Mononuclear cell (primary cell): Measurements from ENCODE around the gene OR14J1. TPM values are rescaled to one million over a fixed set of nuclear protein-coding genes. Genes with fewer than 3 reads are reported as not detected.

ENCODE experiments used
- H3K27me3 ChIP-seq: 2 replicates; pipeline ENCODE4 v1.6.0; 2011; ENCODE audit warnings: low read length, control low read depth; ENCODE audit not compliant: insufficient read depth
- H3K4me1 ChIP-seq: 2 replicates; pipeline ENCODE4 v1.5.1; 2011; ENCODE audit warnings: mild to moderate bottlenecking, low read length, control low read depth; ENCODE audit not compliant: insufficient read depth
- H3K4me3 ChIP-seq: 2 replicates; pipeline ENCODE4 v1.5.1; 2011; ENCODE audit warnings: mild to moderate bottlenecking, low read length, moderate library complexity
- H3K9me3 ChIP-seq: 2 replicates; pipeline ENCODE4 v1.5.1; 2011; ENCODE audit warnings: low read depth, mild to moderate bottlenecking, control low read depth, low read length
- total RNA-seq: library from RNA; depleted of rRNA; stranded (reverse); fragments of >200 nt; gene quantifications from one replicate; pipeline ENCODE4 v1.2.3, GENCODE V29; 2012

The OR14J1 gene
- total RNA-seq, 1 donor = under 0.01 TPM

- no peaks in the 10 kb centered on the region for H3K9me3 ChIP-seq
- H3K4me3 ChIP-seq = no peak overlapping the region
- peaks cover 30% of the 10 kb centered on the region for H3K27me3 ChIP-seq
- H3K4me1 ChIP-seq = no peaks in the 10 kb centered on the region
Measured at GRCh38 chr6:29355603-29356002, 54.1 kb downstream of the OR14J1 start.

Other genes starting within 250 kb of the OR14J1 start
- gene OR2B3, start 214.4 kb upstream of the OR14J1 start, total RNA-seq = not detected
- gene OR2J1, start 202.2 kb upstream of the OR14J1 start, total RNA-seq = not detected
- gene OR2J3, start 193.6 kb upstream of the OR14J1 start, total RNA-seq = not detected
- gene OR2J2, start 130.8 kb upstream of the OR14J1 start, total RNA-seq = not detected
- not detected for gene OR5V1, start 67.2 kb downstream of the OR14J1 start, total RNA-seq
- not detected for gene OR12D3, start 73.6 kb downstream of the OR14J1 start, total RNA-seq
- not detected for gene OR12D2, start 93.9 kb downstream of the OR14J1 start, total RNA-seq
- gene OR12D1, start 113.2 kb downstream of the OR14J1 start, total RNA-seq = not detected
- not detected for gene OR10C1, start 137.6 kb downstream of the OR14J1 start, total RNA-seq
- not detected for gene OR11A1, start 155.4 kb downstream of the OR14J1 start, total RNA-seq
- gene OR2H1, start 155.5 kb downstream of the OR14J1 start, total RNA-seq = not detected
- not detected for gene MAS1L, start 186.3 kb downstream of the OR14J1 start, total RNA-seq